Kidney (tissue), 14 donors: ENCODE measurements around the gene CADPS. TPM values are rescaled to one million over a fixed set of nuclear protein-coding genes. Genes with fewer than 3 reads are reported as not detected.

ENCODE experiments used
- DNase-seq, 5 donors: peaks; one replicate each; pipeline ENCODE4 v3.0.0-alpha.2; 2013 to 2020
- FAIRE-seq: peaks from 2 replicates; lab custom pipeline; 2012; peaks lifted over from hg19 to GRCh38; lab: Jason Lieb, UNC
- H3K27ac ChIP-seq, 2 donors: one replicate each; pipeline ENCODE4 v1.7.0; 2013; ENCODE audit warnings: low read depth in 2 of 2, low read length in 2 of 2, inconsistent platforms in 1 of 2
- H3K27me3 ChIP-seq: one replicate; pipeline ENCODE4 v1.7.1; 2013; ENCODE audit warnings: low read length, inconsistent platforms; ENCODE audit not compliant: control insufficient read depth, insufficient read depth
- H3K36me3 ChIP-seq, 3 donors: one replicate each; pipeline versions ENCODE4 v1.7.0 to v1.7.1; 2013; ENCODE audit warnings: low read length in 3 of 3, control low read depth in 1 of 3, inconsistent platforms in 1 of 3; ENCODE audit not compliant: insufficient read depth in 3 of 3, control insufficient read depth in 2 of 3
- H3K4me1 ChIP-seq, 3 donors: one replicate each; pipeline versions ENCODE4 v1.7.0 to v1.7.1; 2013; ENCODE audit warnings: low read length in 3 of 3, inconsistent platforms in 1 of 3, low read depth in 1 of 3; ENCODE audit not compliant: control insufficient read depth in 2 of 3, insufficient read depth in 2 of 3
- H3K4me3 ChIP-seq, 3 donors: one replicate each; pipeline versions ENCODE4 v1.7.0 to v1.8.1; 2013; ENCODE audit warnings: low read length in 3 of 3, control low read depth in 1 of 3, inconsistent platforms in 1 of 3
- H3K9ac ChIP-seq, 3 donors: one replicate each; pipeline versions ENCODE4 v1.7.0 to v1.7.1; 2013; ENCODE audit warnings: low read length in 3 of 3, control low read depth in 1 of 3, inconsistent platforms in 1 of 3
- H3K9me3 ChIP-seq, 3 donors: one replicate each; pipeline versions ENCODE4 v1.7.0 to v1.7.1; 2013; ENCODE audit warnings: low read length in 3 of 3, control low read depth in 1 of 3, inconsistent platforms in 1 of 3; ENCODE audit not compliant: control insufficient read depth in 2 of 3, insufficient read depth in 1 of 3
- intact Hi-C: fragments of 100-400 bp; cut with DNase I; formaldehyde crosslinking; loops from one replicate; pipeline ENCODE4 v1.11.1; 2022
- polyA plus RNA-seq: library from polyadenylated mRNA; stranded (reverse); fragments of 350-450 nt; fragmentation: Illumina TruSeq; extraction: RNeasy Lipid Tissue Mini Kit (QIAGEN cat#74804); gene quantifications from one replicate; pipeline ENCODE4 v1.2.3, GENCODE V29; 2014; ENCODE audit warnings: low read depth, low replicate concordance; ENCODE audit not compliant: insufficient read depth
- total RNA-seq: library from RNA; stranded (reverse); fragmentation: NEBNext Ultra II Directional; extraction: Animal tissue kit (Norgen Biotek cat#: 25700); gene quantifications from one replicate; pipeline ENCODE4 v1.2.1, GENCODE V29; 2021
- TF ChIP-seq, protein P1 (sequence below): IDR thresholded peaks from 3 replicates; pipeline ENCODE4 v1.5.1; 2012; ENCODE audit warnings: mild to moderate bottlenecking, moderate library complexity, borderline replicate concordance; ENCODE audit not compliant: insufficient read depth; ENCODE audit errors: extremely low read depth
- donor health status: control.
- donor health status: control.
- donor health status: control.
- donor health status: control.
- donor health status: control.
- donor health status: DM: yes; HTN: yes; CAD: no.
- donor health status: Normal renal cell carcinoma (clear cell type).

CADPS gene
- total and polyA plus RNA-seq, 2 donors from 2014 or later: 0.98 TPM; not detected in 1

DNA sequence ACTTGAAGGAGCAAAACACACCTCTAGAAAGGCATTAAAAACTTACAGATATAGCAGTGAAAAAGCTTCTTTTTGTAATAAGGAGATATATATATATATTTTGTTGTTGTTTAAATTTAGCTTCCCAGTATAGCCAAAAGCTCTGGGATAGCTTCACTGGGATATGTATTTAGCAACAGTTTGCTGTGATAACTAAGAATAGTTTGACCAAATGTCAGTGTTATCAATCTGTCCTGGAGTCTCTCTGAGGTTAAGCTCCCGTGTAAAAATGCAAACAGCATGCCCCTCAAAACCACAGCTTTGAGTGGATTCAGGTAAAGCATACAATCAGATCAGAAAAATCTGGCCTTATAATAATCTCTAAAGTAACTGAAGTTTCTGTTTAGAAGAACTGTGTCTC is 2.9 kb downstream of the CADPS start:
- no peak overlapping the region for H3K9ac ChIP-seq
- TF ChIP-seq, protein P1, sequence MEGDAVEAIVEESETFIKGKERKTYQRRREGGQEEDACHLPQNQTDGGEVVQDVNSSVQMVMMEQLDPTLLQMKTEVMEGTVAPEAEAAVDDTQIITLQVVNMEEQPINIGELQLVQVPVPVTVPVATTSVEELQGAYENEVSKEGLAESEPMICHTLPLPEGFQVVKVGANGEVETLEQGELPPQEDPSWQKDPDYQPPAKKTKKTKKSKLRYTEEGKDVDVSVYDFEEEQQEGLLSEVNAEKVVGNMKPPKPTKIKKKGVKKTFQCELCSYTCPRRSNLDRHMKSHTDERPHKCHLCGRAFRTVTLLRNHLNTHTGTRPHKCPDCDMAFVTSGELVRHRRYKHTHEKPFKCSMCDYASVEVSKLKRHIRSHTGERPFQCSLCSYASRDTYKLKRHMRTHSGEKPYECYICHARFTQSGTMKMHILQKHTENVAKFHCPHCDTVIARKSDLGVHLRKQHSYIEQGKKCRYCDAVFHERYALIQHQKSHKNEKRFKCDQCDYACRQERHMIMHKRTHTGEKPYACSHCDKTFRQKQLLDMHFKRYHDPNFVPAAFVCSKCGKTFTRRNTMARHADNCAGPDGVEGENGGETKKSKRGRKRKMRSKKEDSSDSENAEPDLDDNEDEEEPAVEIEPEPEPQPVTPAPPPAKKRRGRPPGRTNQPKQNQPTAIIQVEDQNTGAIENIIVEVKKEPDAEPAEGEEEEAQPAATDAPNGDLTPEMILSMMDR: no peak
- DNase-seq (no peak), FAIRE-seq (no peak)
- H3K36me3 ChIP-seq: no peaks in the 10 kb centered on the region
- H3K4me1 ChIP-seq: peaks cover 0 to 5% (median 0%) of the 10 kb centered on the region in 3 donors
- no peak overlapping the region for H3K4me3 ChIP-seq
- H3K27ac ChIP-seq: no peak overlapping the region
- H3K9me3 ChIP-seq: peaks cover 0 to 9% (median 0%) of the 10 kb centered on the region in 3 donors
- H3K27me3 ChIP-seq: peaks cover 5% of the 10 kb centered on the region
- intact Hi-C loops: no loop called here

DNA sequence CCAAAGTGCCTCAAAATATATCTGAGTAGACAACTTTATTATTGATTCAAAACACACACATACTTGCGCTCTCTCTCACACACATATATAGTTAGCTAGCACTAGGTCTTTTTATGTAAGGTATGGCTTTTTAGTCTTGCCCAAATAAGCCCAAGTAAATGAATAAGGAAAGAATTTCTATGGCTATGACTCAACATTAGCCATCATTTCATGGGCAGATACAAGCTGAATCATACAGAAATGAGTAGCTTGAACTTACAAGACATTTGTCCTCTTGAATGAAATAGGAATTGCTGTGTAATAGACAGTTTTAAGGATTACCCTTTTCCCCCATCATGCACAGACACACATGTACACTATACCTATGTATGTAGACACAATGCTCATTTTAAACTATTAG is 4.9 kb downstream of the CADPS start:
- TF ChIP-seq, protein P1: no peak
- no peaks in the 10 kb centered on the region for H3K36me3 ChIP-seq
- DNase-seq (no peak), FAIRE-seq (no peak)
- intact Hi-C loops: no loop called here
- no peak overlapping the region for H3K4me3 ChIP-seq
- no peak overlapping the region for H3K9ac ChIP-seq
- H3K27me3 ChIP-seq: peaks cover 4% of the 10 kb centered on the region
- H3K9me3 ChIP-seq: no peaks in the 10 kb centered on the region
- peaks cover 0 to 5% (median 0%) of the 10 kb centered on the region in 3 donors for H3K4me1 ChIP-seq
- H3K27ac ChIP-seq: no peak overlapping the region

DNA sequence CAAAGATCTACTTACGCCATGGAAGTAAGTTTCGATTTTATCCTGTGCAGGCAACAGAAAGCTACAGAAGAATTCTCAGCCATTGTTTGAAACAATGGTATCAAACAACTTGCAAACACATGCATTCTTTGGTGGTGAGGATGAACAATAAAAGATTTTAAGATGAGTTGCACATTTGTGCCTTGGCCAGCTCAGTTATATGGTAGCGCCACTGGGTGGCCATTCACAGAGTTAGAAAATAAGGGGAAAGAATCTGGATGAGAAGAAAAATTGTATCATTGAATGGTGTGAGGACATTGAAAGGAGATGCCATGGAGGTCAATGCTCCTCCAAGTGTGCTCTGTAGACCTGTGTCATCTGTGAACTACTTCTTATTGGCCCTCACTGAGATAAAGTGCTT is 11.6 kb downstream of the CADPS start:
- no peak overlapping the region for H3K4me3 ChIP-seq
- FAIRE-seq (no peak), DNase-seq (no peak)
- intact Hi-C loops: no loop called here
- H3K27ac ChIP-seq: no peak overlapping the region
- H3K27me3 ChIP-seq: no peaks in the 10 kb centered on the region
- no peaks in the 10 kb centered on the region for H3K9me3 ChIP-seq
- H3K4me1 ChIP-seq: no peaks in the 10 kb centered on the region
- H3K9ac ChIP-seq: no peak overlapping the region
- no peaks in the 10 kb centered on the region for H3K36me3 ChIP-seq
- TF ChIP-seq, protein P1: no peak

DNA sequence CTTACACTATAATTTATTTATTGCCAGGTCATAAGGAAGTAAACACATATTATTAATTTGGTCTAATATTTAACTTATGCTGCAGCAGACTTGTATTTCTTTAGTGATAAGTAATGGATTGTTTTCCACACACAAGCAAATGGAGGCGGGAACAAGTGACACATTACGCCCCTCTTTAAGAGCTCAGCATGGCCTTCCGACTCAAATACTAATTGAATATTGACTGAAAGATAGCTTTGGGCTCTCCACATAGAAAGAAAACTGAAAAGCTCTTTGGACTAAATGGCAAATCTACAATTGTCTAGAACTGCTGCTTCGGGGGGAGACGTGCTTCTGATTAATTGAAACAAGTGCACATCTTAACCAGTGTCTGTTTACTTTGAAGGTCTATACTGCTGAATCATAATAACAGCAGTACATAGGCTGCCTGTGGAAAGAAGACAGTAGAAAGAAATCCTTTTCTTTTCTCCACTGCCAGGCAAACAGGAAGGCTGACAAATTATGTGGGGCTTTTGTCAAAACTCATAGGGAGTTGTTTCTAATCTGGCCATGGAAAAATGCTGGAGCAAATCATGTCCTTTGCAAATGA is 15.9 kb downstream of the CADPS start:
- FAIRE-seq (no peak), DNase-seq (no peak)
- no peak overlapping the region for H3K4me3 ChIP-seq
- H3K4me1 ChIP-seq: no peaks in the 10 kb centered on the region
- TF ChIP-seq, protein P1: no peak
- H3K9ac ChIP-seq: no peak overlapping the region
- intact Hi-C loops: no loop called here
- no peak overlapping the region for H3K27ac ChIP-seq
- H3K27me3 ChIP-seq: no peaks in the 10 kb centered on the region
- H3K36me3 ChIP-seq: no peaks in the 10 kb centered on the region
- no peaks in the 10 kb centered on the region for H3K9me3 ChIP-seq
